GM23338 (cell line): ENCODE results near the gene MRPS31. TPM values are rescaled to one million over a fixed set of nuclear protein-coding genes. Genes with fewer than 3 reads are reported as not detected.

ENCODE experiments used
- ETS1 ChIP-seq: IDR thresholded peaks from 2 replicates; pipeline ENCODE4 v1.6.1; 2016; ENCODE audit warnings: antibody characterized with exemption
- EZH2 ChIP-seq: fragments of 200-600 bp; sonication (generic); IDR thresholded peaks from one replicate; pipeline ENCODE4 v1.8.0; 2017; ENCODE audit warnings: antibody characterized with exemption, mild to moderate bottlenecking, low read depth; ENCODE audit not compliant: unreplicated experiment
- EZH2phosphoT487 ChIP-seq: fragments of 200-600 bp; sonication (generic); IDR thresholded peaks from one replicate; pipeline ENCODE4 v1.8.1; 2018; ENCODE audit warnings: antibody characterized with exemption; ENCODE audit not compliant: unreplicated experiment
- POLR2AphosphoS5 ChIP-seq: IDR thresholded peaks from 2 replicates; pipeline ENCODE4 v1.6.1; 2016; ENCODE audit warnings: antibody characterized with exemption, low read depth
- REST ChIP-seq: IDR thresholded peaks from one replicate; pipeline ENCODE4 v1.6.1; 2018; ENCODE audit warnings: antibody characterized with exemption; ENCODE audit not compliant: unreplicated experiment
- ZNF114 ChIP-seq: fragments of 250-450 bp; sonication (Bioruptor Pico); IDR thresholded peaks from 2 replicates; pipeline ENCODE4 v1.5.0; 2020; ENCODE audit warnings: mild to moderate bottlenecking, moderate library complexity
- ZNF462 ChIP-seq: fragments of 250-450 bp; sonication (Bioruptor Pico); IDR thresholded peaks from 2 replicates; pipeline ENCODE4 v1.5.0; 2020; ENCODE audit warnings: mild to moderate bottlenecking, moderate library complexity
- polyA plus RNA-seq: library from polyadenylated mRNA; unstranded; fragments of >200 nt; fragmentation: Nextera tagmentation; extraction: Ambion mirVana; gene quantifications from 2 replicates; pipeline ENCODE4 v1.2.1, GENCODE V29; 2016
- total RNA-seq: library from RNA; depleted of rRNA; stranded (reverse); fragments of >200 nt; shearing (Covaris generic); gene quantifications from 2 replicates; pipeline ENCODE4 v1.2.3, GENCODE V29; 2014

MRPS31 gene
- total and polyA plus RNA-seq, 2 experiments from 2014 or later: 26.8 to 62.7 TPM

- TF ChIP-seq ZNF462 (no peak), ZNF114 (no peak), REST (no peak), EZH2 (no peak), EZH2phosphoT487 (no peak), POLR2AphosphoS5 (no peak), ETS1 (no peak)
These were observed 78.0 kb downstream of the MRPS31 start (continued) for GRCh38 chr13:40692946-40693345.
